HL-60 (cell line): ENCODE results near the gene TNFAIP8.

Experiments used
- POLR2AphosphoS5 ChIP-seq: IDR thresholded peaks from 2 replicates; pipeline ENCODE4 v1.6.1; 2012; ENCODE audit warnings: low read depth
- TF ChIP-seq, protein P1 (sequence below): IDR thresholded peaks from one replicate; pipeline ENCODE4 v1.5.1; 2011; ENCODE audit warnings: low read length, control low read depth, inconsistent platforms; ENCODE audit not compliant: insufficient read depth
- TF ChIP-seq, protein P2 (sequence below): IDR thresholded peaks from 2 replicates; pipeline ENCODE4 v1.6.1; 2012; ENCODE audit warnings: low read depth; ENCODE audit not compliant: insufficient replicate concordance

DNA sequence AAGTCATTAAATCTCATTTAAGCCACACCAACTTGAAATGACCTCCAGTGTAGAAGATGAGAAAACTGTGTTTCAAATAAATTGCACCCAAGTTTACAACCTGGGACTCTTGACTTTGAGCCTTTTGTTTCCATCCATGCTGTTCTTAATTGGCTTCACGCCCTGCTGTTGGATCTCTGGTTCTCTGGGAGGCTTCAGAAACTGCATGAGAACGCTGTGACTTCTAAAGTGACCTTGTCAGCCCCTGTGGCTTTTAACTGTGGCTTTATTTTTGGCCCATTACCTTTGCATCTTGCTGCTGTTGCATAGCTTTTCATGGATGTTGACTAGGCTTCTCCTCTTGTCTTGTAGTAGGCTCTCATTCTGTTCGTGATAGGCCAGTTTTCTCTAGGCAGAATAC is 29.3 kb downstream of the TNFAIP8 start:
- TF ChIP-seq, protein P1, sequence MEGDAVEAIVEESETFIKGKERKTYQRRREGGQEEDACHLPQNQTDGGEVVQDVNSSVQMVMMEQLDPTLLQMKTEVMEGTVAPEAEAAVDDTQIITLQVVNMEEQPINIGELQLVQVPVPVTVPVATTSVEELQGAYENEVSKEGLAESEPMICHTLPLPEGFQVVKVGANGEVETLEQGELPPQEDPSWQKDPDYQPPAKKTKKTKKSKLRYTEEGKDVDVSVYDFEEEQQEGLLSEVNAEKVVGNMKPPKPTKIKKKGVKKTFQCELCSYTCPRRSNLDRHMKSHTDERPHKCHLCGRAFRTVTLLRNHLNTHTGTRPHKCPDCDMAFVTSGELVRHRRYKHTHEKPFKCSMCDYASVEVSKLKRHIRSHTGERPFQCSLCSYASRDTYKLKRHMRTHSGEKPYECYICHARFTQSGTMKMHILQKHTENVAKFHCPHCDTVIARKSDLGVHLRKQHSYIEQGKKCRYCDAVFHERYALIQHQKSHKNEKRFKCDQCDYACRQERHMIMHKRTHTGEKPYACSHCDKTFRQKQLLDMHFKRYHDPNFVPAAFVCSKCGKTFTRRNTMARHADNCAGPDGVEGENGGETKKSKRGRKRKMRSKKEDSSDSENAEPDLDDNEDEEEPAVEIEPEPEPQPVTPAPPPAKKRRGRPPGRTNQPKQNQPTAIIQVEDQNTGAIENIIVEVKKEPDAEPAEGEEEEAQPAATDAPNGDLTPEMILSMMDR: no peak
- TF ChIP-seq POLR2AphosphoS5: no peak
- TF ChIP-seq, protein P2, sequence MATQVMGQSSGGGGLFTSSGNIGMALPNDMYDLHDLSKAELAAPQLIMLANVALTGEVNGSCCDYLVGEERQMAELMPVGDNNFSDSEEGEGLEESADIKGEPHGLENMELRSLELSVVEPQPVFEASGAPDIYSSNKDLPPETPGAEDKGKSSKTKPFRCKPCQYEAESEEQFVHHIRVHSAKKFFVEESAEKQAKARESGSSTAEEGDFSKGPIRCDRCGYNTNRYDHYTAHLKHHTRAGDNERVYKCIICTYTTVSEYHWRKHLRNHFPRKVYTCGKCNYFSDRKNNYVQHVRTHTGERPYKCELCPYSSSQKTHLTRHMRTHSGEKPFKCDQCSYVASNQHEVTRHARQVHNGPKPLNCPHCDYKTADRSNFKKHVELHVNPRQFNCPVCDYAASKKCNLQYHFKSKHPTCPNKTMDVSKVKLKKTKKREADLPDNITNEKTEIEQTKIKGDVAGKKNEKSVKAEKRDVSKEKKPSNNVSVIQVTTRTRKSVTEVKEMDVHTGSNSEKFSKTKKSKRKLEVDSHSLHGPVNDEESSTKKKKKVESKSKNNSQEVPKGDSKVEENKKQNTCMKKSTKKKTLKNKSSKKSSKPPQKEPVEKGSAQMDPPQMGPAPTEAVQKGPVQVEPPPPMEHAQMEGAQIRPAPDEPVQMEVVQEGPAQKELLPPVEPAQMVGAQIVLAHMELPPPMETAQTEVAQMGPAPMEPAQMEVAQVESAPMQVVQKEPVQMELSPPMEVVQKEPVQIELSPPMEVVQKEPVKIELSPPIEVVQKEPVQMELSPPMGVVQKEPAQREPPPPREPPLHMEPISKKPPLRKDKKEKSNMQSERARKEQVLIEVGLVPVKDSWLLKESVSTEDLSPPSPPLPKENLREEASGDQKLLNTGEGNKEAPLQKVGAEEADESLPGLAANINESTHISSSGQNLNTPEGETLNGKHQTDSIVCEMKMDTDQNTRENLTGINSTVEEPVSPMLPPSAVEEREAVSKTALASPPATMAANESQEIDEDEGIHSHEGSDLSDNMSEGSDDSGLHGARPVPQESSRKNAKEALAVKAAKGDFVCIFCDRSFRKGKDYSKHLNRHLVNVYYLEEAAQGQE: no peak
